IMR-90 (cell line): ENCODE measurements around the gene OLIG3. TPM values are rescaled to one million over a fixed set of nuclear protein-coding genes. Genes with fewer than 3 reads are reported as not detected.

Source experiments
- ATAC-seq: fragments of 200-7000 bp; cut with Tn5 transposase; 2 replicates; pipeline ENCODE4 v1.9.1; 2020; ENCODE audit warnings: low read depth, mild to moderate bottlenecking, moderate library complexity
- BruUV-seq: library from RNA; stranded (reverse); fragments of 400-500 nt; replicated peaks from 2 replicates; lab custom pipeline; 2021; lab: Mats Ljungman, UMichigan
- CTCF ChIA-PET: fragments of 300-600 bp; formaldehyde crosslinking; extraction: SDS; loops from one replicate; lab custom pipeline; 2021; ENCODE audit warnings: antibody characterized with exemption; lab: Yijun Ruan, JAX
- POLR2A ChIA-PET: fragments of 300-600 bp; sonication (Branson Sonifier 250); formaldehyde crosslinking; loops from one replicate; lab custom pipeline; 2022; ENCODE audit warnings: antibody characterized with exemption; ENCODE audit not compliant: unreplicated experiment; lab: Charles Lee
- DNase-seq: peaks from one replicate; pipeline ENCODE4 v3.0.0; 2013
- H2AFZ ChIP-seq: replicated peaks from 2 replicates; pipeline ENCODE3; 2013; ENCODE audit warnings: low read length, mild to moderate bottlenecking; ENCODE audit not compliant: poor library complexity
- H2AK5ac ChIP-seq: 2 replicates; pipeline ENCODE4 v1.6.1; 2013; ENCODE audit warnings: low read depth, low read length, inconsistent platforms
- H2AK9ac ChIP-seq: replicated peaks from 2 replicates; pipeline ENCODE3; 2013; ENCODE audit warnings: mild to moderate bottlenecking, low read depth, low read length, moderate library complexity; ENCODE audit not compliant: poor library complexity
- H2BK120ac ChIP-seq: 2 replicates; pipeline ENCODE4 v1.6.1; 2013; ENCODE audit warnings: low read depth, low read length, inconsistent platforms
- H2BK15ac ChIP-seq: 3 replicates; pipeline ENCODE4 v1.6.1; 2013; ENCODE audit warnings: low read depth, low read length, inconsistent platforms
- H2BK20ac ChIP-seq: 2 replicates; pipeline ENCODE4 v1.6.1; 2013; ENCODE audit warnings: low read depth, mild to moderate bottlenecking, inconsistent platforms, low read length, moderate library complexity
- H2BK5ac ChIP-seq: 2 replicates; pipeline ENCODE4 v1.6.1; 2013; ENCODE audit warnings: mild to moderate bottlenecking, low read depth, low read length, inconsistent platforms; ENCODE audit not compliant: poor library complexity, severe bottlenecking
- H3K14ac ChIP-seq: replicated peaks from 2 replicates; pipeline ENCODE4 v1.6.1; 2013; ENCODE audit warnings: low read depth, low read length, inconsistent platforms
- H3K18ac ChIP-seq: 2 replicates; pipeline ENCODE4 v1.6.1; 2013; ENCODE audit warnings: low read depth, low read length, control low read depth
- H3K23ac ChIP-seq: 2 replicates; pipeline ENCODE4 v1.6.1; 2013; ENCODE audit warnings: low read depth, low read length, inconsistent platforms
- H3K27ac ChIP-seq: 2 replicates; pipeline ENCODE4 v1.5.1; 2013; ENCODE audit warnings: mild to moderate bottlenecking, control low read depth, low read length; ENCODE audit not compliant: insufficient read depth
- H3K27me3 ChIP-seq: 2 replicates; pipeline ENCODE4 v1.6.1; 2013; ENCODE audit warnings: low read length; ENCODE audit not compliant: control insufficient read depth, insufficient read depth
- H3K36me3 ChIP-seq: 2 replicates; pipeline ENCODE4 v1.6.1; 2013; ENCODE audit warnings: low read length, mixed read lengths; ENCODE audit not compliant: control insufficient read depth, insufficient read depth
- H3K4ac ChIP-seq: 2 replicates; pipeline ENCODE4 v1.6.1; 2013; ENCODE audit warnings: low read depth, low read length, inconsistent platforms
- H3K4me1 ChIP-seq: 2 replicates; pipeline ENCODE4 v1.6.1; 2013; ENCODE audit warnings: low read length, mixed read lengths; ENCODE audit not compliant: control insufficient read depth, insufficient read depth
- H3K4me2 ChIP-seq: 2 replicates; pipeline ENCODE4 v1.6.1; 2013; ENCODE audit warnings: low read depth, mild to moderate bottlenecking, control low read depth, low read length, moderate library complexity
- H3K4me3 ChIP-seq: 2 replicates; pipeline ENCODE4 v1.5.1; 2013; ENCODE audit warnings: low read depth, mild to moderate bottlenecking, control low read depth, low read length, moderate library complexity; ENCODE audit not compliant: insufficient read depth
- H3K56ac ChIP-seq: 2 replicates; pipeline ENCODE4 v1.6.1; 2013; ENCODE audit warnings: low read length, inconsistent platforms; ENCODE audit not compliant: insufficient read depth; ENCODE audit errors: extremely low read depth
- H3K79me1 ChIP-seq, 2 experiments: 2 replicates each; pipeline ENCODE4 v1.6.1; 2013; ENCODE audit warnings: low read length in 2 of 2, inconsistent platforms in 1 of 2, low read depth in 1 of 2
- H3K9ac ChIP-seq: 2 replicates; pipeline ENCODE4 v1.6.1; 2013; ENCODE audit warnings: low read depth, low read length, control low read depth
- H3K9me1 ChIP-seq: 2 replicates; pipeline ENCODE4 v1.6.1; 2013; ENCODE audit warnings: low read length, inconsistent platforms; ENCODE audit not compliant: insufficient read depth
- H3K9me3 ChIP-seq: 2 replicates; pipeline ENCODE4 v1.6.1; 2013; ENCODE audit warnings: low read length; ENCODE audit not compliant: control insufficient read depth, insufficient read depth
- H4K20me1 ChIP-seq: 2 replicates; pipeline ENCODE4 v1.6.1; 2013; ENCODE audit warnings: low read length, inconsistent platforms; ENCODE audit not compliant: insufficient read depth
- H4K5ac ChIP-seq: 2 replicates; pipeline ENCODE4 v1.6.1; 2013; ENCODE audit warnings: mild to moderate bottlenecking, low read depth, low read length, control low read depth
- H4K8ac ChIP-seq, 2 experiments: 2 replicates each; pipeline ENCODE4 v1.6.1; 2013; ENCODE audit warnings: low read depth in 2 of 2, low read length in 2 of 2, control low read depth in 1 of 2, inconsistent platforms in 1 of 2
- H4K91ac ChIP-seq: 2 replicates; pipeline ENCODE4 v1.6.1; 2013; ENCODE audit warnings: low read depth, low read length, inconsistent platforms; ENCODE audit not compliant: insufficient read depth
- BHLHE40 ChIP-seq: fragments of 150-350 bp; IDR thresholded peaks from 2 replicates; pipeline ENCODE4 v1.6.1; 2016; ENCODE audit warnings: mild to moderate bottlenecking, low read depth, low read length
- CEBPB ChIP-seq: IDR thresholded peaks from 2 replicates; pipeline ENCODE4 v1.6.1; 2012; ENCODE audit warnings: low read depth, low read length, improper control_type of control experiment
- CHD1 ChIP-seq: IDR thresholded peaks from 2 replicates; pipeline ENCODE4 v1.6.1; 2012; ENCODE audit warnings: low read depth, low read length, improper control_type of control experiment
- CTCF ChIP-seq: conservative IDR thresholded peaks from 2 replicates; pipeline ENCODE4 v1.5.1; 2012; ENCODE audit warnings: mild to moderate bottlenecking, low read depth, low read length, improper control_type of control experiment
- ELK1 ChIP-seq: fragments of 150-350 bp; IDR thresholded peaks from 2 replicates; pipeline ENCODE4 v1.6.1; 2016; ENCODE audit warnings: low read depth, mild to moderate bottlenecking, low read length, moderate library complexity, borderline replicate concordance
- FOS ChIP-seq: fragments of 150-350 bp; IDR thresholded peaks from 2 replicates; pipeline ENCODE4 v1.6.1; 2016; ENCODE audit warnings: low read depth, low read length
- MAFK ChIP-seq: IDR thresholded peaks from 2 replicates; pipeline ENCODE4 v1.6.1; 2012; ENCODE audit warnings: low read depth, low read length, improper control_type of control experiment
- MAZ ChIP-seq: IDR thresholded peaks from 2 replicates; pipeline ENCODE4 v1.6.1; 2012; ENCODE audit warnings: low read depth, mild to moderate bottlenecking, low read length, improper control_type of control experiment, moderate library complexity, borderline replicate concordance
- MXI1 ChIP-seq: IDR thresholded peaks from 2 replicates; pipeline ENCODE4 v1.6.1; 2012; ENCODE audit warnings: low read depth, mild to moderate bottlenecking, low read length, moderate library complexity, borderline replicate concordance
- NFE2L2 ChIP-seq: fragments of 150-350 bp; IDR thresholded peaks from 2 replicates; pipeline ENCODE4 v1.6.1; 2016; ENCODE audit warnings: low read depth, mild to moderate bottlenecking, low read length
- POLR2A ChIP-seq: IDR thresholded peaks from 2 replicates; pipeline ENCODE4 v1.6.1; 2012; ENCODE audit warnings: mild to moderate bottlenecking, low read depth, low read length
- RCOR1 ChIP-seq: IDR thresholded peaks from 2 replicates; pipeline ENCODE4 v1.6.1; 2012; ENCODE audit warnings: mild to moderate bottlenecking, low read length, improper control_type of control experiment; ENCODE audit not compliant: insufficient replicate concordance
- RFX5 ChIP-seq: IDR thresholded peaks from 2 replicates; pipeline ENCODE4 v1.8.0; 2012; ENCODE audit warnings: low read depth, mild to moderate bottlenecking, low read length, moderate library complexity
- SMC3 ChIP-seq: fragments of 150-350 bp; IDR thresholded peaks from 2 replicates; pipeline ENCODE4 v1.6.1; 2016; ENCODE audit warnings: low read depth, mild to moderate bottlenecking, antibody characterized with exemption, low read length, moderate library complexity
- USF2 ChIP-seq: fragments of 150-350 bp; IDR thresholded peaks from 2 replicates; pipeline ENCODE4 v1.6.1; 2017; ENCODE audit warnings: mild to moderate bottlenecking, antibody characterized with exemption, low read length, low read depth
- WGBS, 2 experiments: methylation state at CpG; one replicate each; pipeline versions ENCODE4 v1.1.5 to v1.1.7; 2013; ENCODE audit warnings: missing lambda C conversion rate in 2 of 2; ENCODE audit not compliant: insufficient read length in 1 of 2; ENCODE audit errors: extremely low coverage in 2 of 2; 5-methylcytosine and 5-hydroxymethylcytosine counted together
- dilution Hi-C: fragments of 300-500 bp; cut with HindIII; formaldehyde crosslinking; loops from one replicate; pipeline ENCODE4 v1.14.3; 2018; ENCODE audit warnings: low sequenced_read_pairs; ENCODE audit not compliant: unreplicated experiment
- in situ Hi-C: fragments of 300-500 bp; cut with MboI; formaldehyde crosslinking; loops from 3 replicates; pipeline ENCODE4 v1.14.3; 2019; ENCODE audit warnings: low sequenced_read_pairs, inconsistent platforms, mixed read lengths
- intact Hi-C: fragments of 100-400 bp; cut with micrococcal nuclease; formaldehyde crosslinking; loops from 2 replicates; pipeline ENCODE4 v1.10.0; 2022
- polyA plus RNA-seq, 3 experiments: library from polyadenylated mRNA; depleted of rRNA; stranded (reverse); fragments of >200 nt; gene quantifications; 2 replicates each; pipeline ENCODE4 v1.2.3, GENCODE V29; 2012; ENCODE audit warnings: low replicate concordance in 1 of 3
- total RNA-seq: library from RNA; depleted of rRNA; stranded (reverse); fragments of >200 nt; gene quantifications from 2 replicates; pipeline ENCODE4 v1.2.3, GENCODE V29; 2012

The OLIG3 gene
- total and polyA plus RNA-seq, 2 of the 4 experiments (the other 2 are of a cell fraction) = not detected

- ATAC-seq (no peak), DNase-seq (no peak)
- Histone ChIP-seq H3K23ac (no peak overlapping the region), H3K36me3 (no peaks in the 10 kb centered on the region), H2BK15ac (no peak overlapping the region), H3K4me2 (no peak overlapping the region), H3K18ac (no peak overlapping the region), H3K56ac (no peak overlapping the region), H2BK20ac (no peak overlapping the region), H4K8ac (no peak overlapping the region), H2AK9ac (no peak overlapping the region), H3K9ac (no peak overlapping the region), H4K20me1 (no peaks in the 10 kb centered on the region), H3K4me3 (no peak overlapping the region), H2BK5ac (no peak overlapping the region), H4K91ac (no peak overlapping the region), H2BK120ac (no peak overlapping the region), H3K9me3 (no peaks in the 10 kb centered on the region), H2AK5ac (no peak overlapping the region), H3K4ac (no peak overlapping the region), H2AFZ (no peak overlapping the region), H3K79me1 (no peaks in the 10 kb centered on the region), H3K4me1 (no peaks in the 10 kb centered on the region), H4K5ac (no peak overlapping the region), H3K27me3 (peaks cover 31% of the 10 kb centered on the region), H3K14ac (no peak overlapping the region), H3K9me1 (no peaks in the 10 kb centered on the region), H3K27ac (no peak overlapping the region)
- dilution Hi-C loops (no loop called here), in situ Hi-C loops (no loop called here), intact Hi-C loops (no loop called here)
- BruUV-seq = no TSS peak
- no CpG with 5 or more reads among the region's 5 CpGs for whole genome bisulfite sequencing, 2 experiments
- ChIA-PET CTCF (no interaction called here), POLR2A (no interaction called here)
- TF ChIP-seq USF2 (no peak), FOS (no peak), BHLHE40 (no peak), RFX5 (no peak), CTCF (no peak), CHD1 (no peak), ELK1 (no peak), CEBPB (no peak), MAZ (no peak), RCOR1 (no peak), NFE2L2 (no peak), POLR2A (no peak), MAFK (no peak), SMC3 (no peak), MXI1 (no peak)
These were observed 20.2 kb upstream of the OLIG3 start for GRCh38 chr6:137514418-137514817.
